Activated CD8-positive, alpha-beta T cell treated with anti-CD3 and anti-CD28 coated beads for 36 hours (primary cell): ENCODE measurements around the gene DHRSX. TPM values are rescaled to one million over a fixed set of nuclear protein-coding genes. Genes with fewer than 3 reads are reported as not detected.
"Not testable (repeated sequence)": the region's sequence is repeated elsewhere in the genome, so short reads cannot be mapped to it uniquely, and the experiment has no call there.

Experiments used
- ATAC-seq: fragments of 200-7000 bp; cut with Tn5 transposase; one replicate; pipeline ENCODE4 v1.10.0; 2021; ENCODE audit warnings: mild to moderate bottlenecking, moderate library complexity
- CTCF ChIA-PET: fragments of 350-600 bp; sonication (Branson Sonifier 250); formaldehyde crosslinking; loops from one replicate; lab custom pipeline; 2021; ENCODE audit warnings: antibody characterized with exemption; lab: Charles Lee
- POLR2A ChIA-PET: fragments of 350-600 bp; sonication (Branson Sonifier 250); formaldehyde crosslinking; loops from one replicate; lab custom pipeline; 2021; ENCODE audit warnings: antibody characterized with exemption; lab: Charles Lee
- DNase-seq: peaks from one replicate; pipeline ENCODE4 v3.0.0-alpha.2; 2020
- H3K27ac Mint-ChIP-seq: one replicate; pipeline ENCODE4 v1.8.0; 2021; ENCODE audit warnings: mild to moderate bottlenecking, mixed read lengths
- H3K27me3 Mint-ChIP-seq: one replicate; pipeline ENCODE4 v1.8.0; 2021; ENCODE audit warnings: mixed read lengths
- H3K36me3 Mint-ChIP-seq: one replicate; pipeline ENCODE4 v1.8.0; 2021; ENCODE audit warnings: low read depth, mixed read lengths
- H3K4me1 Mint-ChIP-seq: one replicate; pipeline ENCODE4 v1.8.0; 2021; ENCODE audit warnings: low read depth, mixed read lengths
- H3K4me3 Mint-ChIP-seq: one replicate; pipeline ENCODE4 v1.8.0; 2021; ENCODE audit warnings: mild to moderate bottlenecking, moderate library complexity, mixed read lengths
- H3K9me3 Mint-ChIP-seq: one replicate; pipeline ENCODE4 v1.8.0; 2021; ENCODE audit warnings: mixed read lengths
- CTCF ChIP-seq: fragments of 200-600 bp; IDR thresholded peaks from one replicate; pipeline ENCODE4 v1.8.0; 2022; ENCODE audit warnings: antibody characterized with exemption, mild to moderate bottlenecking
- intact Hi-C: fragments of 100-400 bp; cut with micrococcal nuclease; formaldehyde crosslinking; loops from one replicate; pipeline ENCODE4 v1.10.0; 2022
- total RNA-seq, 2 experiments: library from RNA; stranded (reverse); gene quantifications; one replicate each; pipeline ENCODE4 v1.2.3, GENCODE V29; 2021

The DHRSX gene
- total RNA-seq, 2 experiments from 2014 or later = 19.7 to 22.0 TPM

- Mint-ChIP-seq H3K9me3 (no peaks in the 10 kb centered on the region), H3K4me1 (peaks cover 10% of the 10 kb centered on the region), H3K4me3 (no peak overlapping the region), H3K36me3 (peaks cover 23% of the 10 kb centered on the region), H3K27me3 (no peaks in the 10 kb centered on the region), H3K27ac (no peak overlapping the region)
- POLR2A ChIA-PET = no interaction called here
- no peak for ATAC-seq
- CTCF ChIA-PET = no interaction called here
- TF ChIP-seq CTCF = no peak
- DNase-seq = no peak
- intact Hi-C loops = no loop called here
These were observed 131.6 kb downstream of the DHRSX start for GRCh38 chrX:2369206-2369605.

- POLR2A ChIA-PET = no interaction called here
- no peak for TF ChIP-seq CTCF
These were observed 140.0 kb downstream of the DHRSX start for GRCh38 chrX:2360731-2361130.

GRCh38 chrX:2359522-2359921 is 141.3 kb downstream of the DHRSX start:
- POLR2A ChIA-PET, H3K4me1 Mint-ChIP-seq, ATAC-seq, H3K27ac Mint-ChIP-seq, H3K27me3 Mint-ChIP-seq, H3K4me3 Mint-ChIP-seq, DNase-seq, intact Hi-C loops, CTCF ChIA-PET: not testable (repeated sequence)
- H3K9me3 Mint-ChIP-seq = peaks cover 24% of the 10 kb centered on the region
- peaks cover 45% of the 10 kb centered on the region for H3K36me3 Mint-ChIP-seq

More at GRCh38 chrX:2360731-2361130, 140.0 kb downstream of the DHRSX start:
- Mint-ChIP-seq H3K9me3 (peaks cover 24% of the 10 kb centered on the region), H3K27me3 (no peaks in the 10 kb centered on the region), H3K4me3 (no peak overlapping the region), H3K4me1 (no peaks in the 10 kb centered on the region), H3K36me3 (peaks cover 42% of the 10 kb centered on the region), H3K27ac (no peak overlapping the region)
- CTCF ChIA-PET = no interaction called here
- DNase-seq = no peak
- ATAC-seq = no peak
- intact Hi-C loops = no loop called here

- H3K36me3 Mint-ChIP-seq = peaks cover 60% of the 10 kb centered on the region
- intact Hi-C loops = no loop called here
- H3K9me3 Mint-ChIP-seq = peaks cover 4% of the 10 kb centered on the region
- ChIA-PET CTCF (no interaction called here), POLR2A (no interaction called here)
- ATAC-seq = peak; percentile 53
- no peak overlapping the region for H3K27ac Mint-ChIP-seq
- no peak for DNase-seq
- H3K27me3 Mint-ChIP-seq = no peaks in the 10 kb centered on the region
- no peak for TF ChIP-seq CTCF
- no peaks in the 10 kb centered on the region for H3K4me1 Mint-ChIP-seq
- H3K4me3 Mint-ChIP-seq = no peak overlapping the region
These were observed 148.5 kb downstream of the DHRSX start for GRCh38 chrX:2351999-2352995.

GRCh38 chrX:2351321-2351720 is 149.5 kb downstream of the DHRSX start:
- ChIA-PET CTCF (no interaction called here), POLR2A (no interaction called here)
- intact Hi-C loops = no loop called here

GRCh38 chrX:2350703-2351102 is 150.1 kb downstream of the DHRSX start:
- CTCF ChIA-PET, H3K27ac Mint-ChIP-seq, H3K4me3 Mint-ChIP-seq, H3K27me3 Mint-ChIP-seq, DNase-seq, intact Hi-C loops, POLR2A ChIA-PET, H3K4me1 Mint-ChIP-seq, ATAC-seq: not testable (repeated sequence)
- Mint-ChIP-seq H3K9me3 (peaks cover 12% of the 10 kb centered on the region), H3K36me3 (peaks cover 69% of the 10 kb centered on the region)

More at GRCh38 chrX:2351321-2351720, 149.5 kb downstream of the DHRSX start:
- no peak for ATAC-seq
- peaks cover 12% of the 10 kb centered on the region for H3K9me3 Mint-ChIP-seq
- H3K4me3 Mint-ChIP-seq = no peak overlapping the region
- no peak for DNase-seq
- no peak overlapping the region for H3K27ac Mint-ChIP-seq
- no peak for TF ChIP-seq CTCF
- H3K4me1 Mint-ChIP-seq = no peaks in the 10 kb centered on the region
- H3K27me3 Mint-ChIP-seq = no peaks in the 10 kb centered on the region
- H3K36me3 Mint-ChIP-seq = peaks cover 64% of the 10 kb centered on the region

- H3K36me3 Mint-ChIP-seq = peaks cover 74% of the 10 kb centered on the region
- H3K4me3 Mint-ChIP-seq, intact Hi-C loops, H3K4me1 Mint-ChIP-seq, ATAC-seq, CTCF ChIA-PET, H3K27ac Mint-ChIP-seq, DNase-seq, POLR2A ChIA-PET, H3K27me3 Mint-ChIP-seq: not testable (repeated sequence)
- peaks cover 13% of the 10 kb centered on the region for H3K9me3 Mint-ChIP-seq
These were observed 150.7 kb downstream of the DHRSX start for GRCh38 chrX:2350036-2350435.
